MCF 10A (cell line): ENCODE results near the gene CC2D1A. TPM values are rescaled to one million over a fixed set of nuclear protein-coding genes. Genes with fewer than 3 reads are reported as not detected.

ENCODE experiments used
- BruUV-seq: library from RNA; stranded (reverse); fragments of 400-500 nt; replicated peaks from 2 replicates; lab custom pipeline; 2021; lab: Mats Ljungman, UMichigan
- CTCF ChIA-PET: fragments of 300-600 bp; sonication (Branson Sonifier 250); formaldehyde crosslinking; extraction: SDS; loops from one replicate; lab custom pipeline; 2021; ENCODE audit warnings: antibody characterized with exemption, inconsistent platforms; lab: Yijun Ruan, JAX
- POLR2A ChIA-PET: fragments of 300-600, 350-650 bp; sonication (Branson Sonifier 250); formaldehyde crosslinking; extraction: SDS; loops from one replicate; lab custom pipeline; 2020; ENCODE audit warnings: antibody characterized with exemption, inconsistent platforms; lab: Yijun Ruan, JAX
- DNase-seq: peaks from one replicate; pipeline ENCODE4 v3.0.0-alpha.2; 2018; ENCODE audit not compliant: unreplicated experiment
- H3K27ac Mint-ChIP-seq: one replicate; pipeline ENCODE4 v1.8.0; 2022; ENCODE audit warnings: mild to moderate bottlenecking, low read depth, mixed read lengths; ENCODE audit not compliant: unreplicated experiment
- H3K27me3 Mint-ChIP-seq: one replicate; pipeline ENCODE4 v1.8.0; 2022; ENCODE audit warnings: mixed read lengths; ENCODE audit not compliant: insufficient read depth, unreplicated experiment
- H3K36me3 Mint-ChIP-seq: one replicate; pipeline ENCODE4 v1.8.0; 2022; ENCODE audit warnings: mild to moderate bottlenecking, moderate library complexity, mixed read lengths; ENCODE audit not compliant: insufficient read depth, unreplicated experiment
- H3K4me1 Mint-ChIP-seq: one replicate; pipeline ENCODE4 v1.8.0; 2022; ENCODE audit warnings: mixed read lengths; ENCODE audit not compliant: insufficient read depth, unreplicated experiment
- H3K4me3 Mint-ChIP-seq: one replicate; pipeline ENCODE4 v1.8.0; 2022; ENCODE audit warnings: mild to moderate bottlenecking, moderate library complexity, mixed read lengths; ENCODE audit not compliant: unreplicated experiment
- H3K9me3 Mint-ChIP-seq: one replicate; pipeline ENCODE4 v1.8.0; 2022; ENCODE audit warnings: mixed read lengths; ENCODE audit not compliant: unreplicated experiment
- intact Hi-C: fragments of 100-400 bp; cut with micrococcal nuclease; formaldehyde crosslinking; loops from 2 replicates; pipeline ENCODE4 v1.14.1; 2022
- total RNA-seq: library from RNA; stranded (reverse); gene quantifications from 2 replicates; pipeline ENCODE4 v1.2.3, GENCODE V29; 2022
- TF ChIP-seq, protein P1 (sequence below): fragments of 200-600 bp; IDR thresholded peaks from one replicate; pipeline ENCODE4 v1.8.0; 2022; ENCODE audit warnings: antibody characterized with exemption, mild to moderate bottlenecking; ENCODE audit not compliant: unreplicated experiment

The CC2D1A gene
- total RNA-seq, 1 experiment from 2014 or later, result 36.7 TPM

DNA sequence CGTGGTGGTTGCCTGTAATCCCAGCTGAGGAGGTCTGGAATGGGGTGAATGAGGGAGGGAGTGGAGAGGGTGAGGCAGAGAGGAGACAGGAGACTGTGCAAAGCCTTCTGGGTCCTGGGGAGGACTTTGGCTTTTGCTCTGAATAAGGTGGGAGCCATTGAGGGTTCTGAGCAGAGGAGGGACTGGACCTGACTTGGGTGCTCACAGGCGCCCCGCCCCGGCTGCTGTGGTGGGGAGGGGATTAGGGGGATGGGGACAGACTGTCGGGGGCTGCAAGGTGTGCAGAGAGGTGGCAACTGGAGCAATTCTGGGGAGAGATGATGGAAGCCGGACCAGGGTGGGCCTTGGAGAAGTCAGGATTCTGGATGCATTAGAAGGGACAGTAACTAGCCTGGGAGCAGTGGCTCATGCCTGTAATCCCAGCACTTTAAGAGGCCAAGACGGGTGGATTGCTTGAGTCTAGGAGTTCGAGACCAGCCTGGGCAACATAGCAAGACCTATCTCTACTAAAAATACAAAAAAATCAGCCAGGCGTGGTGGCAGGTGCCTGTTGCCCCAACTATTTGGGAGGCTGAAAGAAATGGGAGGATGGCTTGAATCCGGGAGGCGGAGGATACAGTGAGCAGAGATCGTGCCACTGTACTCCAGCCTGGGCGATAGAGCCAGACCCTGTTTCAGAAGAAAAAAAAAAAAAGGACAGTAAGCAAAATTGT lies 45.2 kb upstream of the CC2D1A start:
- no TSS peak for BruUV-seq
- H3K36me3 Mint-ChIP-seq, result no peaks in the 10 kb centered on the region
- peaks cover 22% of the 10 kb centered on the region for H3K4me1 Mint-ChIP-seq
- TF ChIP-seq, protein P1, sequence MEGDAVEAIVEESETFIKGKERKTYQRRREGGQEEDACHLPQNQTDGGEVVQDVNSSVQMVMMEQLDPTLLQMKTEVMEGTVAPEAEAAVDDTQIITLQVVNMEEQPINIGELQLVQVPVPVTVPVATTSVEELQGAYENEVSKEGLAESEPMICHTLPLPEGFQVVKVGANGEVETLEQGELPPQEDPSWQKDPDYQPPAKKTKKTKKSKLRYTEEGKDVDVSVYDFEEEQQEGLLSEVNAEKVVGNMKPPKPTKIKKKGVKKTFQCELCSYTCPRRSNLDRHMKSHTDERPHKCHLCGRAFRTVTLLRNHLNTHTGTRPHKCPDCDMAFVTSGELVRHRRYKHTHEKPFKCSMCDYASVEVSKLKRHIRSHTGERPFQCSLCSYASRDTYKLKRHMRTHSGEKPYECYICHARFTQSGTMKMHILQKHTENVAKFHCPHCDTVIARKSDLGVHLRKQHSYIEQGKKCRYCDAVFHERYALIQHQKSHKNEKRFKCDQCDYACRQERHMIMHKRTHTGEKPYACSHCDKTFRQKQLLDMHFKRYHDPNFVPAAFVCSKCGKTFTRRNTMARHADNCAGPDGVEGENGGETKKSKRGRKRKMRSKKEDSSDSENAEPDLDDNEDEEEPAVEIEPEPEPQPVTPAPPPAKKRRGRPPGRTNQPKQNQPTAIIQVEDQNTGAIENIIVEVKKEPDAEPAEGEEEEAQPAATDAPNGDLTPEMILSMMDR, result no peak
- intact Hi-C loops, result loop anchor here (5.0 kb wide), 2 partner anchors 129 to 144 kb away; no protein-coding TSS in a partner anchor
- peaks cover 12% of the 10 kb centered on the region for H3K27me3 Mint-ChIP-seq
- peak overlapping the region; percentile 13 for H3K4me3 Mint-ChIP-seq
- ChIA-PET POLR2A (interaction anchor here (0.7 to 4.2 kb wide), 11 partner anchors 8 to 129 kb away, joined by 3 to 25 read pairs (median 10); partner anchors contain the start of gene C19orf53), CTCF (interaction anchor here (0.6 to 4.5 kb wide), 21 partner anchors 8 to 1422 kb away, joined by 3 to 107 read pairs (median 4); partner anchors contain the start of gene C19orf53)
- H3K9me3 Mint-ChIP-seq, result no peaks in the 10 kb centered on the region
- no peak for DNase-seq
- H3K27ac Mint-ChIP-seq, result no peak overlapping the region

- ChIA-PET POLR2A (interaction anchor here (1.0 to 4.2 kb wide), 14 partner anchors 9 to 130 kb away, joined by 3 to 25 read pairs (median 10); partner anchors contain the start of gene C19orf53), CTCF (interaction anchor here (0.6 to 4.5 kb wide), 19 partner anchors 9 to 1422 kb away, joined by 3 to 107 read pairs (median 4); partner anchors contain the start of gene C19orf53)
- DNase-seq, result no peak
- Mint-ChIP-seq H3K9me3 (no peaks in the 10 kb centered on the region), H3K27ac (no peak overlapping the region), H3K27me3 (peaks cover 17% of the 10 kb centered on the region), H3K4me3 (peak overlapping the region; percentile 75), H3K36me3 (peaks cover 4% of the 10 kb centered on the region), H3K4me1 (peaks cover 22% of the 10 kb centered on the region)
- no TSS peak for BruUV-seq
- intact Hi-C loops, result loop anchor here (5.0 kb wide), 2 partner anchors 129 to 144 kb away; no protein-coding TSS in a partner anchor
- TF ChIP-seq, protein P1, result no peak
These were observed 44.6 kb upstream of the CC2D1A start for GRCh38 chr19:13861392-13861713.

DNA sequence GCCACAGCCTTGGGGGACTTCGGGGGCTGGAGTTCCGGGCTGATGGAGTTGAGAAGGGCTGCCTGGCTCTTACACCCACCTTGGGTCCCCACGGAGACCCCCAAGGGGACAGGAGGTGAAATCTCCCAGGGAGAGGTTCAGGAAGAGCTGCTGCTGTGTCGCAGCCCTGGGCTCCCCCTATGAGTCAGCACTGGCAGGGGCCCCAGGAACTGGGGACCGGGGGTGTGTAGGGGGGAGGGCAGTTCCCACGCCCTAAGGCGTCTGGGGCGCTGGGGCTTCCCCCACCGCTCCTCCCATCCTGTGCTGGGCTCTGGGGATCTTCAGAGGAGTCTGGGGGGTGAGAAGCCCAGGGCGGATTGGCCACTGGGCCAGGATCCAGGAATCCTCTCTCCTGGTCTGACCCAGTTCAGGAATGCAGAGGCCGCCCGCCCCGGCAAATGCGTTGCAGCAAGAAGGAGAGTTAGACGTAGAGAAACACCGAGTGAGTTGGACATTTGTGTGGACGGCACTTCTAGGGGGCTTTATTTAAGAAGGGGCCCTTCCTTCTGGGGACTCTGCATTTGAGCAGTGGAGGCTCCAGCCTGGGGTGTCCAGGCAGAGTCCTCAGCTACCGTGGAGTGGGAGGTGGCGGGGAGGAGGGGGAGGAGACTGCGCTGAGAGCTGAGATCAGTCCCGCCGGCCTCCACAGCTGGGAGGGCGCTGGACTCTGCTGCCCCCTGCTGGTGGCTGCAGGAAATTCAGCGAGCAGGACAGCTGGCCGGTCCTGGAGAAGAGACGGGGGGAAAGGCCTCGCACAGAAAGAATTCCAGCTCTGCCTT lies 44.1 kb upstream of the CC2D1A start:
- peak overlapping the region; percentile 75 for H3K4me3 Mint-ChIP-seq
- no TSS peak for BruUV-seq
- intact Hi-C loops, result loop anchor here (1.0 to 5.0 kb wide), 4 partner anchors 22 to 145 kb away; no protein-coding TSS in a partner anchor
- peaks cover 22% of the 10 kb centered on the region for H3K4me1 Mint-ChIP-seq
- POLR2A ChIA-PET, result interaction anchor here (0.7 to 4.2 kb wide), 22 partner anchors 9 to 130 kb away, joined by 3 to 25 read pairs (median 8); partner anchors contain the start of genes C19orf53, MRI1 and ZSWIM4
- no peaks in the 10 kb centered on the region for H3K9me3 Mint-ChIP-seq
- H3K27ac Mint-ChIP-seq, result peak overlapping the region; percentile 49
- CTCF ChIA-PET, result interaction anchor here (0.5 to 4.5 kb wide), 34 partner anchors 9 to 1685 kb away, joined by 3 to 107 read pairs (median 4); partner anchors contain the start of gene ZSWIM4
- DNase-seq, result peak; percentile 90
- peaks cover 23% of the 10 kb centered on the region for H3K27me3 Mint-ChIP-seq
- TF ChIP-seq, protein P1, result peak; percentile 91
- H3K36me3 Mint-ChIP-seq, result peaks cover 7% of the 10 kb centered on the region
